Fibroblast of peridontal ligament (primary cell): Measurements from ENCODE around the gene NEGR1.

Source experiments
- DNase-seq: peaks from one replicate; pipeline ENCODE4 v3.0.0-alpha.2; 2010; ENCODE audit errors: extremely low read depth

Gene NEGR1

DNA sequence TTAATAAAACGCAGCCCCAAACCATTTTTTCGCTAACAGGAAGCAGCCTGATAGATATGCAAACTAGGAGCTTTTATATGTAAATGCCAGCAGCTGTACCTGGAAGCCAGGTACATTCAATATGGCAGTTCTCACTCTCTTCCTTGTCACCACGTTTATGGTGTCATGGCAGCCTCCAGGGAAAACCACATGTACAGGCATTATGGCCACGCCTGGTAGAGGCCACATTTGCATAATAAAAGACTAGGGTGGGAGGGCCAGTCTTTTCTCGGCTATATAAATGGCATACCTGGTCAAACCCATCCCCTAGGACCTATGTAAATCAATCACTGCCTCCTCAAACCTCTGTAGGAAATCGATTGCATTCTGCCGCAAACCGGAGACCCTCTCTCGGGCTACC lies 247.5 kb downstream of the NEGR1 start:
- DNase-seq: no peak

DNA sequence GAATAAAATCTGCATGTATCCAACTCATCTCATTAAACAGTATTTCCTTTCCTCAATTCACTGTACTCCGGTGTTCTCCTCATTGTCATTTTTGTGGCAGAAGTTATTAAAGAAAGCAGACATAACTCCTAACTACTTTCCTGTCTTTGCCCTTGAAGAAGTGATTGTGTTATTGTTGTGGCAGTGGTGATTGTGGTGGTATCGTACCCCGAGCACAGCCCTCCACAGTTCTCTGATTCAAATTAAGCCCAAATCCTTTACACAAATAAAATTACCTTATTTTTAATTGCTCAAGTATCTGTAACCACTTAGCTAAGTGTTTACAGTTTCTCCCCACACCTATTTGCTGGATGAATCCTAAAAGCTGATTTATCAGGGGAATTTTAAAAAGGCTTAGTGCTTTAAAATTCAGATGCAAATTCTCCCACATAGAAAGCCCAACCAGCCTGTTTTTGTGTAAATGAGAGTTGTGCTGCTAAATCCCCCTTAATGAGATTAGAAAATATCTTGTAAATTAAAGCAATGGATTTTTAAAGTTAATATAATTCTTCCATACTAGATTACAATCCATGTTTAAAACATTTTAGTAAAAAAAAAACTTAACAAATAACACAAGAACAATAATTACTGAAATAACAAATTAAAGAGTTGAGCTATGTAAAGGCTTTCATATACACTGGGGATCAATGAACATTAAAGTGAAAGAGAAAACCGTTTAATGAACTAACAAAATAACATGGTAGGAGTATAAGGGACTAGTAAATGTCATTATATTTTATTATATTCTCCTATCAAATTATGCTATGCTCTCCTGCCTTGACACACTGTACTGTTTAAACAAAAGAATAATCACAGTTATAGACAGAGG lies 259.0 kb downstream of the NEGR1 start:
- DNase-seq: no peak

DNA sequence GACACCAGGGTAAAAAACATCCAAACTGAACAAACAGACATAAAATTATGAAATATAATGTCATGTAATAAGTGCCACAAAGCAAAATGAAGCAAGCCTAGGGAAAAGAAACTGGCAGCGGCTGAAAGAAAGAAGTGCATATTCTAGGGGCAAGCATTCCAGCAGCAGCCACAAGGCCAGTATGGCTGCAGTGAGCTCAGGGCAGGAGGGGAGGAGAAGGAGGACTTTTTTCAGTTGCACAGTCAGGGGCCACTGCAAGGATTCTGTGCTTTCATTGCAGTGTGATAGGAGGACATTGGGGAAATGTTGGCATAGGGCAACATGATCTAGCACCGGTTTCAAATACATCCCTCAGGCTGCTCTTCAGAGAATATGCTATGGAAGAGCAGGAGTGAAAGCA lies 263.8 kb downstream of the NEGR1 start:
- DNase-seq: no peak

DNA sequence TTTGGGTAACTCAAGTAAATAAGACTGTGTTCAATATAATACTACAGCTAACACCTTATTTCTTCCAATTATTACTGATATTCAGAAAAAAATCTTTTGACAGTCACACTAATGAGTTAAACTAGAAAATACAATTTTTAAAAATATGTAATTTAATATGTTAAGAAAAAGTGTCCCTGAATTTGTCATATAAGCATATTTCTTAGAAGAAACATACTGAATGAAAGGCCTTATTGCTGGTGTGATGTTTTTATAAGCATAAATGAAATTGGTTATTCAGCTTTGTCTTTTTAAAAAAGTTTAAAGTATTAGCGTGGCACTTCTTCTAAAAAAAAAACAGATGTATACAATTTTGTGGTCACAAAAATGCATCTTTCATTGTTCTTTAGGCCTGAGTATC lies 267.3 kb downstream of the NEGR1 start:
- DNase-seq: no peak

DNA sequence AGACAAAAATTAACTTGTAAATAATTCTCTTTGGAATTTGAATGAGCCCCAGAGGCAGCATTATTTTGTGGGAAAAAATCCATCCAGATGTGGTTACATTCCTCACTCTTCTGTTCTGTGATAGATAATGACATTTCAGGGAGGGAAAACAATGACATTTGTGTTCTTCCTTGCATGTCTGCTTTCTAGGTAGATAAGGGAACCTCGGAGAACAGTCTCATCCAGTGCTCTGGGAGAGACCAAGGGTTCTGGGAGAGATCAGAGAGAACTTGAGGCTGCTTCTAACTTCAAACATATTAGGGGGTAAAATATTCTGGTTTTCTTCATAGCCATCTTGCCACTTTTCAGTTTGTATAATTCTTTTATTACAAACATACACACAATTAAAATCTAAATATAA lies 269.2 kb downstream of the NEGR1 start:
- DNase-seq: no peak

DNA sequence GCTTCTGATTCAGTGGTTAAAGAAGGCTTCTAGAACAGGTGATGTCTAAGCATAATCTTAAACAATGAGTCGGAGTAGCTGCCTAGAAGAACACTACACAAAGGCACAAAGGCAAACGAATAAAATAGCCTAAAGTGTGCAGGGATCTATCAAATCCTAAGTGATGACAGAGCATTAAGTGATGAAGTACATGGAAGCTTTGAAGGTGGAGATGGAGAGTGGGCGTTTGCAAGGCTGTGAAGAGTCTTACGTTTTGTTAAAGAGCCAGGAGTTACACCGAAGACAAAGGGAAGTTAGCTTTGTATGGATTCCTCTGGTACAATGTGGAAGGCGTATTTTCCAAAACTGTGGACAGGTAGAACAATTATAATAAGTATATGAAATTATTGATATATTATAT lies 270.6 kb downstream of the NEGR1 start:
- DNase-seq: no peak

DNA sequence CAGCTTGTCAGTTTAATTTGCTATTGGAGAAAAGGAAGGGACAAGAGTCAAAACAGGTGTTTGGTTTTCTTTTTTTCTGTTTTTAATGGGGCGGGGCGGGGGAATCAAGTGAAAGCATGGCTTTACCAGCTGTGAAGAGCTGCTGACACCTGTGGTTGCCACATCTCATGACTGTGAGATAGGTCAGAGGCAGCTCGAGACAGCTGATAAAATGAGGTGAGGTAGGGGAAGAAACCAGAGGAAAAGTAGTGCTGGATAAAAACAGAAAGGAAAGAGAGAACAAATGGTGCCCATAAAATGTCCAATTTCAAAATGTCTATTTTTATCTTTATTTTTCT lies 272.3 kb downstream of the NEGR1 start:
- no peak for DNase-seq

DNA sequence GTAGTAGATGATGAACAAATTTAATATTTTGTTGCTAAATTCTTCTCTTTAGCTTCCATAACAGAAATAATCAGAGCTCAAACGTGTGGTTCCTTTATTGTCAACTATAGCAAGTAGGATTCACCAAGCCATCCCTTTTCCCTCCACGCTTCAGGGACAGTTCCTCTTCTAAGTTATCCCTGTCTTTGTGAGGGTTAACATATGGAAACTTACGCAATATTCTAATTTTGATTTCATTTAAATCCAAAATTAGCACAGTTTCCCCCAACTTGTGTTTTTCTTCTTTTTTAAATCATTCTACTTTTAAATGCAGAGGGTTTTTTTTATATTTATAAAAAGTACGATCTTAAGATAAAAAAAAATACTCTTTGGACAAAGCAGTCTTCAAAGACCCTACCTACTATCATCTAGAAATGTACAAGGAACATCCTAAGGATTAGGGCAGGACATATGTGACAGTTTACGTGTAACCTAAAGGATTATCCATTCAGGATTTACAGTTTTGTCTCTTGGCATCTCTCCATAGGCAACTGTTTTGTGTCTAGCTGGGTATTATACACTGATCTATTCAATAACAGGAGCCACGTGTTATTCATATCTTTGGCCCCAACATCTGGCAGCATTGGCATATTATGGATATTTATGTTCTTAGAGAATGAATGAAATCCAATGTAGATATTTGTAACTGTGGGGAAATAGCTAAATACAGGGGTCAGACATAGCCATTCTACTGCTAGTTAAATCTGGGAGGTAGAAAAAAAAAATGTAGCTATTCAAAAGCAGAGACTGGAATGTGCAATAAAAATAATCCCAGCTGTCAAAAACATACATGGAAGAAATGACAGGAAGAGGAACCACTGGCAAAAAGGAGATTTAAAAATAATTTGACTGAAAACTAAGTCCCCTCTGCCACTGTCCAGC lies 272.9 kb downstream of the NEGR1 start:
- DNase-seq: no peak

DNA sequence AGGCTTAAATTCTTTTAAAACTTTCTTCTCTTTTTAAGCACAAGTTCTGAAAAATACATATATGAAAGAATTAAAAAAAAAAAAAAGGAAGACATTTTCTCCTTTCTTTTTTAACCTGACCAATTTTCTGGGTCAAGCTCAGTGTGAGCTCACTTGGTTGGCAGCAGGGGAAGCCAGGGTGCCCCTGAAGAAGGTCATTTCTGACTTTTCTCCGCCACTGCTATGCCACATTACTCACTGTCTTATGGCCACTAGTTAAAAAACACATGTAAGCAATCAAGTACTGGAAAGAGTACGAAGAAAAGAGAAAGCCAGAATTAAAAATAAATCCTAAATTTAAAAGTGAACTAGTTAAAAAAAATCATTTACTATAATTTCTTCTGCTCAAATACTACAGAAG lies 275.0 kb downstream of the NEGR1 start:
- peak; percentile 15 for DNase-seq

DNA sequence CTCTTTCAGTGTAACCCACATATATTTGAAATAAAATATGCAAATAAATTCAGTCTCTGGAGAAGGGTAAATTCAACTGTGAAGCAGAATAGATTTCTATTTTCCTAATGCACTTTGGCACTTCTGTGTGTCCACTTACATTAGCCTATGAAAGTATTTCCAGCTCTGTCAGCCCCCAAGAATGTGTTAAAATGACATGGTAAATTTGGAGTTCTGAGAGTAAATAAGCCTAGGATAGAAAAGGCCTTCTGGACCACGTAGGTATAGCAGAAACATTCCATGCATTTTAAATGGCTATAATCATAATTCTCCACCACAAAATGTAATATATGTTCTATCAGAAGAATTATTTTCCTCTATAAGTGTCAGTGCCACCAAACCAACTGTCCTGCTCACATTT lies 276.2 kb downstream of the NEGR1 start:
- no peak for DNase-seq

DNA sequence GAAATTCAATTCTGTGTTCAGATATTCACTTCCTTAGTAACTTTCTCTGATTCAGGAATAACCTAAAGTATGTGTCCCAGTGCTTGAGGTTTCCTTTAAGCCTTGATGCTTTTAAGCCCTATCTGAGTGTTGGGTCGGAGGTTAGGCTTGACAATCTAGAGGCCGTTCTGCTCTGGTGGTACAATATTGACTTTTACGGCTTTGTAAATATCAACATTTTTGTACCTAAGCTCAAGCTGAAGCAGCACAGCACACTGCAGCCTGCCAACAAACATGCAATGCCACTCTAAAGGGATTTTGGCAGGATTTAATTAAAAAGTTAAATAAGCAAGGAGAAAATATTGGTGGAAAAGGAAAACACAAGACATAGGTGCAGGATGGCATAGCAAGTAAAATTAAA lies 279.2 kb downstream of the NEGR1 start:
- DNase-seq: no peak

DNA sequence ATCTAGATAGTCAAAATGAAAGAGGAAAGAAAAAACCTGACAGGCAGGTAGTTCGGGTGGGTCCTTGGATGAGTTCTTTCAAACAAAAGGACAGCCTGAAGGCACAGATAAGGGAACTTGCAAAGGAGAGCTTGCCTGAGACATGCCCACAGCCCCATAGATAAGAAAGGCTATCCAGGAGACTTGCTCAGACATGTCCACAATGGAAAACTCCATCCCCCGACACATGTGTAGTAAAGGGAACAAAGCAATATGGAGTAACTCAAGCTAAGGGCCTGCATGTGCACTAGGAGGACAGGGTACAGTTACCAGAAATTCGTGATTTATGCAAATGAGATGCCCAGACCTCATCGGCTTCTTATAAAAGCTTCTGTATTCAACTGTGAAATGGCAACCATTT lies 281.5 kb downstream of the NEGR1 start:
- DNase-seq: no peak

DNA sequence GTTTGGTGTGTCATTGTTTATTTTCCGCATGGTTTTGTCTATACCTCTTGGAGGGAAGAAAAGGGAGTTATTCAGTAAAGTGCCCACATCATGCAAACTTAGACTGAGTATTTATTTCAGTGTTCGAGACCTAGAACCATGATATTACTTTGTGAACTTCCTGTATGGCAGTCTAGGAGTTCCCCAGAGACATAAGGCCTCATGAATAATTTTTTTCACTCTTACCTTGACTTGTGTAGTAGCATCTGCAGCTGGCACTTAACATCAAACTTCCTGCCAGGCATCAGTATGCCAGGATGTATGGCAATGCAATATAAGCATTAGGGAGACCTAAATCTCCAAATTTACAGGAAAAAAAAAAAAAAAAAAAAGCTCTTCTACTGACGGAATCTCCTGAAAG lies 287.7 kb downstream of the NEGR1 start:
- no peak for DNase-seq

DNA sequence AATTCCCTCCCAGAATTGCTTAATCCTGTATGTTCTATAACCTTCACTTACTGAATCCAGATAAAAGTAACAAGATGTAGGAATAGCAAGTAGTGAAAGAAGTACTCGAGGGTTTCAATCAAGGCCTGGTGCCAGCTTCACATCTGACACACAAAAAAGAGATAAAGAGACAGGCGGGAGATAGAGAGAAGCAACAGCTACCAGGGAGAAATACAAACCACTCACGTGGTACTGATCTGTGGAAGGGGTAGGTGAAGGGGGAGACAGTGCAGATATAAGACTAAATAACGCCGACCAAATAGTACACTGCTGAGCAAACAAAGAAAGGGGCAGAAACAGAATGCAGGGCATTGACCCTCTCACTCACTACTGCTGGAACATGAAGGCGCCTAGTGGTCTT lies 295.2 kb downstream of the NEGR1 start:
- no peak for DNase-seq

DNA sequence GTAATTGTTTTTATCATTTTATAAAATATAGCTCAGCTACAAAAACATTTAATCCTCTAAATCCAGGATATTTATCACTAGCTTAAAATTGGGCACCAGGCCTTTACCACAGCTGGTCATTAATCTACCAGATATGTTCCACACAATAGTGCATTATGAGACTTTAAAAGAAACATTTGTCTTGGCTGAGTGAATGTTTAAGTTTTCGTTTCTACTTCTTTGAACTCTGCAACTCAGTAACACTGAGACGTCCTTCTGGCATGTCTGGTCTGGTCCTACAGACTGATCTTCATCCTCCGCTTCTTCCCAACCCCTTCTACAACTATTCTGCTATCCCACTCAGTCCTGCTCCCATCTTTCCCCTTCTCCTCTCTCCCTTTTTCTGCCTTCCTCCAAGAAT lies 296.2 kb downstream of the NEGR1 start:
- DNase-seq: no peak

DNA sequence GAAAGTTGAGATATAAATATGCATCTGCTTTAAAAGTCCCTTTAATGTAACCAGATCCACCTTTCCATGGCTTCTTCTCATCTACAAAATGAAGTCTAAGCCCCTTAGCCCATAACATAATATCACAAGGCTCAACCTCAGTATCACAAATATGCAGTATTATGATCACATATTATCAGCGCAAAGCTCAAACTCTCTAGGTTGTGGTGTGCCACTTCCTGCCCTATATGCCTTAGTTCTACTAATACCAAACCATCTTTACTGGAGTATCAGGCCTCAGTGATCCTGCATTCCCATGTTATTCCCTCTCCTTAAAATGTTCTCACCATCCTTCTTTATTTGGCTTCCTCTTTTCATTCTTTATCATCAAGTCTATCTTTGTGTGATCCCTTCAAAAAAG lies 301.8 kb downstream of the NEGR1 start:
- no peak for DNase-seq

DNA sequence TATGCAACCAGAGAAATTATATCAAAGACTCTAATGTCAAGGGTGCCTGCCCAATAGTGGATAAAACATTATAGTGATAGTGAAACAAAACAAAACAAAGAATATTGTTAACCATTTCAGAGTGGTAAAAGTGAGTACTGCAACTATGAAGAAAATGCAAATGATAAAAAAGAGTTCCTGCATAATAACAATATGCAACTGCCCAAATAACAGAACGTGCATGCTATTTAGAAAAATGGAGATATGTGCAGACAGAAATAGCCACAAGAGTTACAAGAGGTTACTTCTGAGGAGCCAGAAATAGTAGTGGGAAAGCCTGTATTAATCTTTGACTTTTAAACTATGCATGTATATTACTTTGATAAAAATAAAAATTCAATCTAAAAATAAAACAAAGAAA lies 302.5 kb downstream of the NEGR1 start:
- DNase-seq: no peak

DNA sequence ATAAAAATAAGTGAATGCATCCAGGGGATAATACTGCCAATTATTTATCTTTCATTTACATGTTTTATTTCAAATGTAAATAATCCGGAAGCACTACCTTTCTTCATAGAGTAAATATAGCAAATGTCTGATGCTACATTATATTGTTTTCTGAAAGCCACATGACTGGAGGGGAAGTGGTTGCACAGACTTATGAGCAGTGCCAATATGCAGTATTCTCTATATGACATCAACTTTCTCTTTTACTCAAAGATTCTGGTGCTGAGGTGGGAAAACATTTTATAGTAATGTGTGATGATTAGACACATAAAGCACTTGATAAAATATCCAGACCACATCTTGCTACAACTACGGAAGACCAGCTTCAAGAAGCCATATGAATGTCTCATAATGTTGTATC lies 314.7 kb downstream of the NEGR1 start:
- no peak for DNase-seq

DNA sequence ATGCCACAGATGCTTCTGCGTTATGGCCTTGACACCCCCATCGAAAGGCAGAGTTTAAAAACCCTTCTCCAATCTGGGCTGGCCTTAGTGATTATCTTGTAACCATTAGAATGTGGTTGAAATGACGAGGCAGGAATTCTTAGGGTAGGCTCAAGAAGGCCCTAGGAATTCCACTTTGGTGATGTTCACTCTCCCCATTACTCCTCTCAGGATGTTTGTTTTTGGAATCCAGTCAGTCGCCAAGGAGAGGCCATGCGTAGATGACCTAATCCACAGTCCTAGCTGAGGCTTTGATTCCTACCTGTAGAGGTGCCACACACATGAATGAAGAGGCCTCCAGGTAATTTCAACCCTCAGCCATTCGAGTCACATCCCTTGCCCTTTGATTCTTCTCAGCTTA lies 318.2 kb downstream of the NEGR1 start:
- DNase-seq: no peak

DNA sequence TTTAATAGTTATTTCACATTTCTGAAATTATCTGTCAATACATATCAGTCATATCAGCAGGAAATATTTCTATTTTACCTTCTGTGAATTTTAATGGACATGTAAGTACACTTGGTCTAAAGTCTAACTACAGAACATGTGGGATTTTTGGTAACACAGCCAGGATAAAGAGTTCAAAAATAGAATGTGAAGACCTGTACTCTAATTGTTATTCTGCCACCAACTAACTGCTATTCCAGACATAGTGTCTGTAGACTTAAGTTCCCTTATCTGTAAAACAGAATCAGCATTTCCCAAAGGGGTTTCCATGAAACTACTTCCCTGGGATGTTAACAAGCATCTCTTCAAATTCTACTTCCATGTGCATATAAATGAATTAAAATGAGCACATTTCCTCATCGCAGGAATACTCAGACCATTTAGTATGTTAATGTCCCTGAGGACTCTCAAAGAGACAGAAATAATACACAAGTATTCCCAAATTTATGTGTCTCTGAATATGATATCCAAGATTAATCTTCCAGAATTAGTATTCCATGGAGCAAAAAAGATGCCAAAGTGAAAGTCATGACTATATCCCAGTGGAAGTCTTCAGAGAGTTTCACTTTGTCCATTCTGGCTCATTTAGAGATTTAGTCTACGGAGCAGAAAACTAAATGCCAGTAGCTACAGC lies 325.6 kb downstream of the NEGR1 start:
- no peak for DNase-seq

DNA sequence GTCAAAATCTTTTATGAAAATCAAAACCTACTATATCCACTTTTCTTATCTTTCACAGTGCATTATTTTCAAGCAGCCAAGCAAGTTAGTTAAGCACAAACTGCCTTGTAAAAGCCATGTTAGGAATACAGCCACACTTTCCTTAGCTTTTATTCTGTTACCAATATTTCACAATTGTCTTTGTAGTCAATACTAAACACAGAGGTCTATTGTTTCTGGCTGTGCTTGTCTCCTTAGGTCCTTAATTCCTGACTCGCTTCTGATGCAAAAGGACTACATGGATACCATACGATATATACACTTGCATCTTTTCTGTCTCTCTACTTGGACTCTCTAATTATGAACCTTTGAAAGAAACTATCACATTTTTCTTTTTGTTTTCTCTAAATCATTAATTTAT lies 331.8 kb downstream of the NEGR1 start:
- DNase-seq: no peak

DNA sequence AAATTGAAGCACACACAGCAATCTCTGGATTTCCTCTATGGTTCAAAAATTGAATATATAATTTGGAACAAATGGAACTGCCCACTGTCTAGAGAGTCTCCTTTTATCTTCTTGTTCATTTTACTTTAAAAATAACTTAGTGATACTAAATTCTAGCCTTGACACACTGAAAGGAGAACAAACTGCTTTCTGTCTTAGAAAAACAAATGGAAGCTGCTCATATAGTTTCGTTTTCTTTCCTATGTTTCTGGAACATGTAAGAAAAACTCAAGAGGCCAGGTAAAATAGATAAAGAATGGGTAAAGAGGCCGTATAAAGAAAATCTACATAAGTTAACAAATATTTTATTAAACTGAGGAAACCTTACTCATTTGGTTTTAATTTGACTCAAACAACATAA lies 332.7 kb downstream of the NEGR1 start:
- DNase-seq: no peak

DNA sequence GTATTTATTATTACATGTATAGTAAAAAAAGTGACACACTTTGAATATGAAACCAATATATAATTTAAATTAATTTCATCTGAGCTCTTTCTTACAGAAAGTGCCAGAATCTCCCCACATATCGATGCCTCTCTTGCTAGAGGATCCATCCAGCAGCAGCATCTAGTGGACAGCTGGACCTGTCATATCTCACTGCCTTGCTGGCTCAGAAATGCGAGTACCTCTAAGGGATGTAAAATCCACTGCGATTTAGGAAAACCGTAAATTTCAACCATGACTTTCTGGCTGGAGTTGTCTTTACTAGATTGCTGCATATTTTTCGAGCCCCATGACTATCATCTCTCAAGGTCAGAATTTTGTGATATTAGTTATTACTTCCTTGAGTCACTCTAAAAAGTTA lies 333.8 kb downstream of the NEGR1 start:
- no peak for DNase-seq
